Measurements from ENCODE around the gene RFNG. TPM values are rescaled to one million over a fixed set of nuclear protein-coding genes. Genes with fewer than 3 reads are reported as not detected.

Gene RFNG
- total RNA-seq, 1 experiment from 2014 or later: 37.9 TPM

DNA sequence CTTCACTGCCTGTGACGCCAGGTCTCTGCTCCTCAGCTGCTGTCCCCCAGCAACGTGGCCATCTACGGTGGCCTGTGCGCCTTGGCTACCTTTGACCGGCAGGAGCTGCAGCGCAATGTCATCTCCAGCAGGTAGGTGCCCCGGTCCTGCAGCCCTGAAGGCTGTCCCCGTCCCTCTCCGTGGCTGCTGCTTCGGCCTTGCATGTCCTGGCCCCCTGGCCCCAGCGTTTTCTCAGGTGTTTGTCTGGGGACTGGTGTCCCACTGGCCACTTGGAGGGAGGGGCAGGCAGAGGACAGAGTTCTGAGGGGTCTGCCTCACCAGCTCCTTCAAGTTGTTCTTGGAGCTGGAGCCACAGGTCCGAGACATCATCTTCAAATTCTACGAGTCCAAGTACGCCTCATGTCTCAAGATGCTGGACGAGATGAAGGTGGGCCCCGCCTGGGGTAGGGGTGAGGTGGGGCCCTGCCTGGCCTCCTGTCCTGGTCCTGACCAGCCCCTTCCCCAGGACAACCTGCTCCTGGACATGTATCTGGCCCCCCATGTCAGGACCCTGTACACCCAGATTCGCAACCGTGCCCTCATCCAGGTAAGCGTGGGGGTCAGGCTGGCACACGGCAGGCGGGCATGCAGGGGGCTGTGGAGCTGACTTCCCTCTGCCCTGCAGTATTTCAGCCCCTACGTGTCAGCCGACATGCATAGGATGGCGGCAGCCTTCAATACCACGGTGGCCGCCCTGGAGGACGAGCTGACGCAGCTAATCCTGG, 4.5 kb upstream of the RFNG start:
- BruUV-seq (replicated peaks): no TSS peak
- Mint-ChIP-seq H3K9me3 (ENCODE audit: unreplicated experiment) (no peaks in the 10 kb centered on the region), H3K4me1 (ENCODE audit: insufficient read depth, unreplicated experiment) (no peaks in the 10 kb centered on the region), H3K4me3 (ENCODE audit: unreplicated experiment) (no peak overlapping the region), H3K27me3 (ENCODE audit: insufficient read depth, unreplicated experiment) (no peaks in the 10 kb centered on the region), H3K36me3 (ENCODE audit: insufficient read depth, unreplicated experiment) (peaks cover 49% of the 10 kb centered on the region), H3K27ac (ENCODE audit: low read depth, unreplicated experiment) (no peak overlapping the region)
- ChIA-PET POLR2A (interaction anchor here (2.1 kb wide), 1 partner anchor 18 kb away, joined by 10 read pairs; the partner anchor contains the start of gene DCXR), CTCF (interaction anchor here (0.6 to 1.3 kb wide), 3 partner anchors 18 to 302 kb away, joined by 3 to 4 read pairs (median 3); partner anchors contain the start of gene DCXR)
- TF ChIP-seq, protein P1, sequence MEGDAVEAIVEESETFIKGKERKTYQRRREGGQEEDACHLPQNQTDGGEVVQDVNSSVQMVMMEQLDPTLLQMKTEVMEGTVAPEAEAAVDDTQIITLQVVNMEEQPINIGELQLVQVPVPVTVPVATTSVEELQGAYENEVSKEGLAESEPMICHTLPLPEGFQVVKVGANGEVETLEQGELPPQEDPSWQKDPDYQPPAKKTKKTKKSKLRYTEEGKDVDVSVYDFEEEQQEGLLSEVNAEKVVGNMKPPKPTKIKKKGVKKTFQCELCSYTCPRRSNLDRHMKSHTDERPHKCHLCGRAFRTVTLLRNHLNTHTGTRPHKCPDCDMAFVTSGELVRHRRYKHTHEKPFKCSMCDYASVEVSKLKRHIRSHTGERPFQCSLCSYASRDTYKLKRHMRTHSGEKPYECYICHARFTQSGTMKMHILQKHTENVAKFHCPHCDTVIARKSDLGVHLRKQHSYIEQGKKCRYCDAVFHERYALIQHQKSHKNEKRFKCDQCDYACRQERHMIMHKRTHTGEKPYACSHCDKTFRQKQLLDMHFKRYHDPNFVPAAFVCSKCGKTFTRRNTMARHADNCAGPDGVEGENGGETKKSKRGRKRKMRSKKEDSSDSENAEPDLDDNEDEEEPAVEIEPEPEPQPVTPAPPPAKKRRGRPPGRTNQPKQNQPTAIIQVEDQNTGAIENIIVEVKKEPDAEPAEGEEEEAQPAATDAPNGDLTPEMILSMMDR (IDR thresholded peaks at IDR 0.05; ENCODE audit: unreplicated experiment): no peak
- intact Hi-C loops (cut with micrococcal nuclease): no loop called here
- no peak for DNase-seq (ENCODE audit: unreplicated experiment)

GRCh38 chr17:82055023-82055964, 3.7 kb upstream of the RFNG start:
- H3K9me3 Mint-ChIP-seq (ENCODE audit: unreplicated experiment): no peaks in the 10 kb centered on the region
- POLR2A ChIA-PET: interaction anchor here (1.6 to 2.2 kb wide), 3 partner anchors 11 to 22 kb away, joined by 4 to 9 read pairs (median 6); partner anchors contain the start of genes DCXR and DUS1L

GRCh38 chr17:82054351-82055022, 2.9 kb upstream of the RFNG start:
- TF ChIP-seq, protein P1 (IDR thresholded peaks at IDR 0.05; ENCODE audit: unreplicated experiment): no peak
- Mint-ChIP-seq H3K9me3 (ENCODE audit: unreplicated experiment) (no peaks in the 10 kb centered on the region), H3K27ac (ENCODE audit: low read depth, unreplicated experiment) (no peak overlapping the region), H3K4me1 (ENCODE audit: insufficient read depth, unreplicated experiment) (no peaks in the 10 kb centered on the region), H3K4me3 (ENCODE audit: unreplicated experiment) (no peak overlapping the region), H3K27me3 (ENCODE audit: insufficient read depth, unreplicated experiment) (no peaks in the 10 kb centered on the region), H3K36me3 (ENCODE audit: insufficient read depth, unreplicated experiment) (peaks cover 35% of the 10 kb centered on the region)
- no TSS peak for BruUV-seq (replicated peaks)
- DNase-seq (ENCODE audit: unreplicated experiment): no peak
- intact Hi-C loops (cut with micrococcal nuclease): no loop called here
- ChIA-PET POLR2A (interaction anchor here (0.6 to 2.2 kb wide), 5 partner anchors 9 to 341 kb away, joined by 3 to 9 read pairs (median 4); partner anchors contain the start of genes DCXR and DUS1L), CTCF (interaction anchor here (1.2 to 1.3 kb wide), 2 partner anchors 17 to 24 kb away, joined by 3 to 4 read pairs; partner anchors contain the start of gene DCXR)

More at GRCh38 chr17:82055023-82055964, 3.7 kb upstream of the RFNG start:
- H3K4me1 Mint-ChIP-seq (ENCODE audit: insufficient read depth, unreplicated experiment): no peaks in the 10 kb centered on the region
- no peaks in the 10 kb centered on the region for H3K27me3 Mint-ChIP-seq (ENCODE audit: insufficient read depth, unreplicated experiment)
- no peak overlapping the region for H3K4me3 Mint-ChIP-seq (ENCODE audit: unreplicated experiment)
- peaks cover 41% of the 10 kb centered on the region for H3K36me3 Mint-ChIP-seq (ENCODE audit: insufficient read depth, unreplicated experiment)
- CTCF ChIA-PET: interaction anchor here (0.9 to 1.3 kb wide), 2 partner anchors 18 to 25 kb away, joined by 3 to 4 read pairs; partner anchors contain the start of gene DCXR
- H3K27ac Mint-ChIP-seq (ENCODE audit: low read depth, unreplicated experiment): no peak overlapping the region
- TF ChIP-seq, protein P1 (IDR thresholded peaks at IDR 0.05; ENCODE audit: unreplicated experiment): no peak
- intact Hi-C loops (cut with micrococcal nuclease): no loop called here
- no TSS peak for BruUV-seq (replicated peaks)
- DNase-seq (ENCODE audit: unreplicated experiment): no peak
